Putamen (tissue), 1 donor: Measurements from ENCODE around the gene MGMT.

Experiments
- DNase-seq: peaks from one replicate; pipeline ENCODE4 v3.0.0-alpha.2; 2016; ENCODE audit warnings: low spot score

The MGMT gene

DNA sequence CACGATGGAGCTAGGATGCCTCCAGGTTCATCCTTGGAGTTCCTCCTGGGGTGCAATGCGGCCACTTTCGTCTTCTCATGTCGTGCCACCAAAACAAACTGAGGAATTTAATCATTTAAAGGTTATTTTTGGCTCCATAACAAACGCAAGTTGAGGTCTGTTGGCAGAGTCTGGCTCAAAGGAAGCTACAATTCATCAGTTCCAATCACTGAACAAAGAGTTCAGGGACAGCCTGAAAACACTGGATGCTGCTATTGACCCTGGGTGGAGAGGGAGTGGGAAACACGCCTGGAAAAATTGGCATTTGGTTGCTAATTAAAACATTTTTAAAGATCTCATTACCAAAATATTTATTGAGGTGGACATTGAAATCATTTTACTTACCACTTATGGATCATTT, 11.4 kb upstream of the MGMT start:
- no peak for DNase-seq

GRCh38 chr10:129459762-129460539, 7.1 kb upstream of the MGMT start:
- DNase-seq: no peak

DNA sequence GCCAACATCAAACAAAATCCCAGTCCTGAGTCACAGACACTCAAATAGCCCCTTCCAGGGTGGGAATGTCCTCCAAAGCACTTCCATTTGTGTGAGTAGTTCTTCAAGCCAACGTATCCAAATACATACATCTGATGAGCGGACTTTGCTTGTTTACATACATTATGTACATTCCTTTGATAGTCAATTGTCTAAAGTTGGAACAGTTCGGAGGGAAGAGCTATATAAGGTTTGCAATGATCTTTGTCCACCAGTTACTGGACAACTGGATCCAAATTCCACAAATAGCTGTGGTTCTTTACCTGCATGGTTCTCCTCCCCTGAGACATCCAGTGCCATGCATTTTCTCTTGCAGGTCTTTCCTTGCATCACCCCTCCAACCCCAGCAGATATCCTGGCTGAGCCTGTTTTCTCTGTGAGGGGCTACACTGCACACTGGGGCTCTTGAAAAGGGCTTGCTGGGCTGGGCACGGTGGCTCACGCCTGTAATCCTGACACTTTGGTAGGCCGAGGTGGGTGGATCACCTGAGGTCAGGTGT, 4.7 kb upstream of the MGMT start:
- no peak for DNase-seq

- DNase-seq: no peak
Measured at GRCh38 chr10:129464251-129464650, 2.8 kb upstream of the MGMT start.

DNA sequence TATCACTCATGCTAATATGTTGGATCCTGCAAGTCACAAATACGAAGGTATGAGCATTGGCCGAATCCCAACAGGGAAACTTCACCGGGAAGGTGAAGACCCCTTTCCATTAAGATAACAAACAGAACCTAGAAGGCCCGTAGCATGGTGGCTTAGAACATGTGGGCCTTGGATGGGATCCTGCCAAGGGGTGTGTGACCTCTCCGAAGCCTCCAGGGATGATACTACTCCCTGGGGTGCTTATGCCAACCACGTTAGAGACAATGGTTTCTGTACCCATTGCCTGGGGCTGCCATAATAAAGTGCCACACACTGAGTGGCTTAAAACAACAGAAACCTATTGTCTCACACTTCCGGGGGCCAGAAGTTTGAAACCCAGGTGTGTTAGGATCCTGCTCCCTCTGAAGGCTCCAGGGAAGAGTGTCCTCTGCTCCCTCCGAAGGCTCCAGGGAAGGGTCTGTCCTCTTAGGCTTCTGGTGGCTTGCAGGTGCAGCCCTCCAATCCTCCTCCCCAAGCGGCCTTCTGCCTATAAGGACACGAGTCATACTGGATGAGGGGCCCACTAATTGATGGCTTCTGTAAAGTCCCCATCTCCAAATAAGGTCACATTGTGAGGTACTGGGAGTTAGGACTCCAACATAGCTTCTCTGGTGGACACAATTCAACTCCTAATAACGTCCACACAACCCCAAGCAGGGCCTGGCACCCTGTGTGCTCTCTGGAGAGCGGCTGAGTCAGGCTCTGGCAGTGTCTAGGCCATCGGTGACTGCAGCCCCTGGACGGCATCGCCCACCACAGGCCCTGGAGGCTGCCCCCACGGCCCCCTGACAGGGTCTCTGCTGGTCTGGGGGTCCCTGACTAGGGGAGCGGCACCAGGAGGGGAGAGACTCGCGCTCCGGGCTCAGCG, 992 bp upstream of the MGMT start:
- no peak for DNase-seq

- DNase-seq: peak; percentile 14
Measured at GRCh38 chr10:129467359-129468064, 471 bp downstream of the MGMT start.

DNA sequence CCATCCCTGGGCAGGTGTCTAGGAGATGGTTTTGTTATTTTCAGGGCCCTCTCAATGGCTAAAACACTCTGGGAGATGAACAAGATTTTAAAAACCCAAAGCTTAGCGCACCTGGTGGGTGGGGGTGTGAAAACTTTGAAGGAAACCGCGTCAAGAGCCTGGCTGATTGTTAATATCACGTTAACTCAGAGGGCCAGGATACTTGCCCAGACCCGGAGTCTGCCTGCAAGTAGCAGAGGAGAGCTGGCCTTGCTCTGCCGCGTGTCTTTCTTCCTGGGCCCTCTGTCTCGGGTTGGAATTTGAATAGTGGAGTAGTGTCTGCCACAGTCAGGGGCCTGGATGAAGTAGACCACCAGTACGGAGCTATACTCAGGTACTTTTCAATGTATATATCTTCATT, 1.1 kb downstream of the MGMT start:
- DNase-seq: no peak

GRCh38 chr10:129470103-129470851, 3.2 kb downstream of the MGMT start:
- no peak for DNase-seq

DNA sequence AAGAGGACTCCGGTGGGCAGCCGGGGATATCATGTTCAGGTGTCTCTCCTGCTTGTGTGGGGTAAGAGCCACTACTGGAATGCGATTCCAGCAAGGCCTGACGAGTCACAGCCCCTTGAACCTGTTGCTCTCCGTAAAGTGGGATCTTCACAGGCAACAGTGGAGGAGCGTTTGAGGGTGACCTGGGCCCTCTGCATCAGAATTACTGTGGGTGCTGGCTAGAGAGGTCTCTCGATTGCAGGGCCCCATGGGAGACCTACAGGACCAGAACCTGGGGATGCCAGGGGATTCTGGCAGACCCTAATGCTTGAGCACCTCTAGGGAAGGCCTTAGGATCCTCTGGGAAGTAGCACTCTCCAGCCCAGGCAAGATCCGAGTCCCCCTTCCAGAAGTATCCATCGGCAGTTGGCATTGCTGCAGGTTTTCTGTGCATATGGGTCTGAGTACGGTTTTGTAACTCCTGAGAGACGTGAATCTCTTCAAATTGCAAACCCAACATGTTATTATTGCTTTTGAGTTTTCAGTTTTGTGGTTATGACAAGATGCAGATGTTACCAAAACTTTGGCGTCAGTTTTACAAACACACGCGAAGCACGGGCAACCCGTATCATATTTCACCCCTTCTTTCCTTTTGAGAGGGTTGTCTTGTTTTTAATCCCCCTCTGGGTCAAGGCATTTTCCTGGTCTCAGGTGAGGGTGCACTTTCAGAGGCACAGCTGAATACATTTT, 4.6 kb downstream of the MGMT start:
- DNase-seq: no peak

- DNase-seq: no peak
Measured at GRCh38 chr10:129472696-129473555, 5.9 kb downstream of the MGMT start.

DNA sequence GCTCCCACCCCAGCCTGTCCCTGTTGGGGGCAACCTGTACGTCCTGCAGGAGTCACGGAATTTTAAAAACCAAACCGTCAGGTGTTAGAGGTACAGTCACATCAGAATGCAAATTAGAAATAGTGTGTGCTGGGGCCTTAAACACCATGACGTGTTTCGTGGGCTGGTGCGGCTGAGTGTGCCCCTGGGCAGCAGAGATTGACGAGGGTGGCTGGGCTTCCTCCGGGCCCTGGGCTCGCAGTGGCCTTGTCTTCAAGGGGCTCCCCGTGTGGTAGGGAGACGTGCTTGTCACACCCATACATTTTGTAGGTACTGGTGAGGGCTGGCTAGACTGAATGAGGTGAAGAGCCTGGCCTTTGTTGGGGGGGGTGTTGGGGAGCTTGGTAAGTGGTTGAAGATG, 7.6 kb downstream of the MGMT start:
- DNase-seq: no peak

GRCh38 chr10:129476431-129476830, 9.4 kb downstream of the MGMT start:
- DNase-seq: no peak

- DNase-seq: no peak
Measured at GRCh38 chr10:129477051-129477450, 10.0 kb downstream of the MGMT start.

GRCh38 chr10:129481641-129482040, 14.6 kb downstream of the MGMT start:
- no peak for DNase-seq

DNA sequence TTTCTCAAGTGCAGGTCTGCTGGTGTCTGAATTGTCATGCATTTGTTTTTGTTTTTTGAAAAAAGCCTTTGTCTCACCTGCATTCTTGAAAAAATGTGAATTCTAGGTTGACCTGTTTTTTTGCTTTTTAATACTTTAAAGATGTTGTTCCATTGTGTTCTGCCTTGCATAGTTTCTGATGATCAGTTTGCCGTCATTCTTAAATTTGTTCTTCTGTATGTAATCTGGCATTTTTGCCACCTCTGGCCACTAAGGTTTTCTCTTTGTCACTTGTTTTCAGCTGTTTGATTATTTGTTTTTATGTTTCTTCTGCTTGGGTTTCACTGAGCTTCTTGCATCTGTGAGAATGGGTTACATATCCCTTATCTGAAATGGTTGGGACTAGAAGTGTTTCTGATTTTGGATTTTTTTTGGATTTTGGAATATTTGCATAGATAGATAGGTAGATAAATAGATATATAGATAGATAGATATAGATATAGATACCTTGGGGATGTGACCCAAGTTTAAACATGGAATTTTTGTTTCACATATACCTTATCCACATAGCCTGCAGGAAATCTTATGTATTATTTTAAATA, 16.5 kb downstream of the MGMT start:
- DNase-seq: no peak

DNA sequence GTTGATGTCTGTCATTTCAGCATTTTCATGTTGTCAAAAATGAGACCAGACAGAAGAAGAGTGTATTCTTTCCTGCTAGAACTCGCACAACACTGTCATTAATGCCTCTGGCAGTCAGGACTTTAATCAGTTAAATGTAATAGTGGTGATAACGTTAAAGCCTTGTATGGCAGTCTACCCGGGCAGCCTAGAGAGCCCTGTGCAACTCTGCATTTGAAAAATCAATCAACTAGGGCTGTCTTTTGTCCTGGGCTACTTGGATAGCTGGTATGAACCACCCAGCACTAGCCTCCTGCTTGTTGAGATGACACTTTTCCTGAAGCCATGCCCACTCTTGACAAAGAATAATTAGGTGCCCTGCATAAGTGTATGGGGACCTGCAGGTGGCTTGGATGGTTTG, 19.8 kb downstream of the MGMT start:
- no peak for DNase-seq

GRCh38 chr10:129491123-129491734, 24.2 kb downstream of the MGMT start:
- no peak for DNase-seq

DNA sequence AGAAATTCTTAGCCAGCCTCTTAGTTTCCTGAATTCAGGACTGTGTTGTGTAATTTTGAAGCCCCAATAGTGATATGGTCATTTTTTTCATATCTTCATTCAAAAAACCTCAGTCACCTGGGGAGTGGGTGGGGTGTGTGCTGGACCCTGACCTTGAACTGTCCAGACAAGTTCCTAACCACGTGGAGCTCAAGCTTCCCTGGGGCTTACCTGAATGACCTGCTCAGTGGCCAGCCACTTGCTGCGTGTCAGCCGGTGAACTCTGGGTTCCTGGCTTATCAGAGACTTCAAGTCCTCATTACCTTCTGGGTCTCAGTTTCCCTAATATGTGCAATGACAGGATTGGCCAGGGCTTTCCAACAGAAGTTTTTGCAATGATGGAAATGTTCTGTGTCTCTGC, 27.1 kb downstream of the MGMT start:
- DNase-seq: no peak

- DNase-seq: no peak
Measured at GRCh38 chr10:129494740-129495139, 27.7 kb downstream of the MGMT start.
